WTC11 (cell line): ENCODE measurements around the gene LZTS2. TPM values are rescaled to one million over a fixed set of nuclear protein-coding genes. Genes with fewer than 3 reads are reported as not detected.

Experiments used
- CBFB ChIP-seq: sonication (generic); formaldehyde crosslinking; IDR thresholded peaks from 2 replicates; pipeline ENCODE4 v1.8.1; 2022; ENCODE audit warnings: mild to moderate bottlenecking, low read depth, missing genetic modification reagents
- ESRRA ChIP-seq: sonication (generic); formaldehyde crosslinking; IDR thresholded peaks from 2 replicates; pipeline ENCODE4 v1.8.1; 2022; ENCODE audit warnings: mild to moderate bottlenecking, missing genetic modification reagents, borderline replicate concordance
- GABPB1 ChIP-seq: sonication (generic); formaldehyde crosslinking; IDR thresholded peaks from 2 replicates; pipeline ENCODE4 v1.8.1; 2023; ENCODE audit warnings: mild to moderate bottlenecking, missing genetic modification reagents
- JAZF1 ChIP-seq: fragments of 250-450 bp; sonication (Bioruptor Pico); IDR thresholded peaks from 2 replicates; pipeline ENCODE4 v1.9.0; 2021; ENCODE audit warnings: moderate library complexity, mild to moderate bottlenecking, inconsistent platforms
- MYBL2 ChIP-seq: sonication (generic); formaldehyde crosslinking; IDR thresholded peaks from 2 replicates; pipeline ENCODE4 v1.8.1; 2023; ENCODE audit warnings: mild to moderate bottlenecking, moderate library complexity, missing genetic modification reagents
- NFATC4 ChIP-seq: fragments of 250-450 bp; sonication (Bioruptor Pico); IDR thresholded peaks from 2 replicates; pipeline ENCODE4 v1.9.0; 2021; ENCODE audit warnings: mild to moderate bottlenecking
- NFE2L1 ChIP-seq: sonication (generic); formaldehyde crosslinking; IDR thresholded peaks from 2 replicates; pipeline ENCODE4 v1.8.1; 2023; ENCODE audit warnings: missing genetic modification reagents
- NR1H2 ChIP-seq: sonication (generic); formaldehyde crosslinking; IDR thresholded peaks from 2 replicates; pipeline ENCODE4 v1.9.0; 2021; ENCODE audit warnings: mild to moderate bottlenecking, moderate library complexity, missing genetic modification reagents
- NR2C2 ChIP-seq: sonication (generic); formaldehyde crosslinking; IDR thresholded peaks from 2 replicates; pipeline ENCODE4 v1.8.0; 2022; ENCODE audit warnings: mild to moderate bottlenecking, missing genetic modification reagents
- SMAD3 ChIP-seq: sonication (generic); formaldehyde crosslinking; IDR thresholded peaks from 2 replicates; pipeline ENCODE4 v1.8.0; 2022; ENCODE audit warnings: missing genetic modification reagents, mild to moderate bottlenecking, borderline replicate concordance
- TEAD1 ChIP-seq: sonication (generic); formaldehyde crosslinking; IDR thresholded peaks from 2 replicates; pipeline ENCODE4 v1.8.0; 2022; ENCODE audit warnings: mild to moderate bottlenecking, missing genetic modification reagents
- TEAD4 ChIP-seq: sonication (generic); formaldehyde crosslinking; IDR thresholded peaks from 2 replicates; pipeline ENCODE4 v1.8.0; 2022; ENCODE audit warnings: mild to moderate bottlenecking, missing genetic modification reagents
- TP53 ChIP-seq: sonication (generic); formaldehyde crosslinking; IDR thresholded peaks from 2 replicates; pipeline ENCODE4 v1.8.1; 2023; ENCODE audit warnings: mild to moderate bottlenecking, missing genetic modification reagents
- ZNF232 ChIP-seq: sonication (generic); formaldehyde crosslinking; IDR thresholded peaks from 2 replicates; pipeline ENCODE4 v1.8.0; 2022; ENCODE audit warnings: mild to moderate bottlenecking, missing genetic modification reagents
- ZNF263 ChIP-seq: sonication (generic); formaldehyde crosslinking; IDR thresholded peaks from 2 replicates; pipeline ENCODE4 v1.8.1; 2022; ENCODE audit warnings: low read depth, mild to moderate bottlenecking, moderate library complexity, missing genetic modification reagents
- total RNA-seq: library from RNA; stranded (reverse); gene quantifications from 3 replicates; pipeline ENCODE4 v1.2.3, GENCODE V29; 2021
- TF ChIP-seq, protein P1 (sequence below): sonication (generic); formaldehyde crosslinking; IDR thresholded peaks from 2 replicates; pipeline ENCODE4 v1.8.0; 2023; ENCODE audit warnings: mild to moderate bottlenecking, missing genetic modification reagents
- TF ChIP-seq, protein P2 (sequence below): sonication (generic); formaldehyde crosslinking; IDR thresholded peaks from 2 replicates; pipeline ENCODE4 v1.8.1; 2022; ENCODE audit warnings: missing genetic modification reagents, borderline replicate concordance
- TF ChIP-seq, protein P3 (sequence below): sonication (generic); formaldehyde crosslinking; IDR thresholded peaks from 2 replicates; pipeline ENCODE4 v1.8.1; 2023; ENCODE audit warnings: mild to moderate bottlenecking, missing genetic modification reagents
- TF ChIP-seq, protein P4 (sequence below): sonication (generic); formaldehyde crosslinking; IDR thresholded peaks from 2 replicates; pipeline ENCODE4 v1.8.1; 2023; ENCODE audit warnings: mild to moderate bottlenecking, missing genetic modification reagents, moderate library complexity
- TF ChIP-seq, protein P5 (sequence below): sonication (generic); formaldehyde crosslinking; IDR thresholded peaks from 2 replicates; pipeline ENCODE4 v1.8.1; 2023; ENCODE audit warnings: mild to moderate bottlenecking, missing genetic modification reagents, moderate library complexity
- TF ChIP-seq, protein P6 (sequence below): sonication (generic); formaldehyde crosslinking; IDR thresholded peaks from 2 replicates; pipeline ENCODE4 v1.8.0; 2022; ENCODE audit warnings: mild to moderate bottlenecking, missing genetic modification reagents
- TF ChIP-seq, protein P7 (sequence below): sonication (generic); formaldehyde crosslinking; conservative IDR thresholded peaks from 2 replicates; pipeline ENCODE4 v1.8.1; 2023; ENCODE audit warnings: mild to moderate bottlenecking, low read depth, missing genetic modification reagents, moderate library complexity
- TF ChIP-seq, protein P8 (sequence below): fragments of 250-450 bp; sonication (Bioruptor Pico); IDR thresholded peaks from 2 replicates; pipeline ENCODE4 v1.9.0; 2021; ENCODE audit warnings: moderate library complexity, mild to moderate bottlenecking, inconsistent platforms, borderline replicate concordance
- TF ChIP-seq, protein P9 (sequence below): fragments of 250-450 bp; sonication (Bioruptor Pico); IDR thresholded peaks from 2 replicates; pipeline ENCODE4 v1.9.0; 2021; ENCODE audit warnings: mild to moderate bottlenecking

Gene LZTS2
- total RNA-seq, 1 experiment from 2014 or later = 84.6 TPM

DNA sequence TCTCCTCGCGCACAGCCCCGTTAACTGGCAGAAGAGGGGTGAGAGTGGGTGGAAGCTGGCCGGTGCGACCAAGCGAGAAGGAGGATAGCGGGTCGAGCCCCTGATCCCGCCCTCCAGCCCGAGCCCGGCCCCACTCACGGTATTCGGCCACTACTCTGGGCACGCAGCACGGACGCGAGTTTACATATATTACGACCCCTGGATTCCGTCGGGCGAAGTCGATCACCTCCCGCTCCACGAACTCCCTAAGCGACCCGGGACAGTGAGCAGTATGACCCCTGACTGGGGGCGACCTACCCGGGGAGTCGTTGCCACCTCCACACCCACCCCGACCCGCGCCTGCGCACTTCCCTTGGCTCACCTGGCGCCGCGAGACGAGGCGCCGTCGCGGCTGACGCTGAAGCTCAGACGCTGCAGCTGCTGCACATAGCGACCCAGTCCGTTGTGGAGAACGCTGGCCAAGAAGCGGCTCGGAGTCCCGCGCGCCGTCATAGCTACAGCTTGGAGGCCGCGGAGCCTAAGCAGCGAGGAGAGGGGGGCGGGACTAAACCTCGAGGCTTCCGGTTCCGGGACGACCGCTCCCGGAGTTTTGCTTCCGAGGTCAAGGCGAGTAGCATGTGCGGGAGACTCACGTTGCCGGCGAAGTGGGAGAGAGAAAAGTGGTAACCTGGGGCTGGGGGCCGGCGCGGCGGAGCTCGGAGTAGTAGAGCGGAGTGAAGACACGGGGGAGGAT lies 12.5 kb upstream of the LZTS2 start, which contains the start of the genes MRPL43 and TWNK (continued):
- TF ChIP-seq JAZF1 (CRISPR knock-in tag) (no peak), NFATC4 (CRISPR knock-in tag) (no peak), NR2C2 (CRISPR knock-in tag) (peak; percentile 98), ZNF232 (CRISPR knock-in tag) (peak; percentile 91), ZNF263 (CRISPR knock-in tag) (no peak), NR1H2 (no peak), TEAD1 (CRISPR knock-in tag) (no peak), CBFB (CRISPR knock-in tag) (0 out of 2 replicates have a peak, but pooled peaks have one; percentile 67), TP53 (CRISPR knock-in tag) (0 out of 2 replicates have a peak, but pooled peaks have one; percentile 25), TEAD4 (no peak), MYBL2 (peak; percentile 84), ESRRA (CRISPR knock-in tag) (0 out of 2 replicates have a peak, but pooled peaks have one; percentile 27), NFE2L1 (CRISPR knock-in tag) (peak; percentile 68; the same call in 1 of the 2 replicates), GABPB1 (CRISPR knock-in tag) (peak; percentile 93), SMAD3 (CRISPR knock-in tag) (peak; percentile 83)
- TF ChIP-seq, protein P1, sequence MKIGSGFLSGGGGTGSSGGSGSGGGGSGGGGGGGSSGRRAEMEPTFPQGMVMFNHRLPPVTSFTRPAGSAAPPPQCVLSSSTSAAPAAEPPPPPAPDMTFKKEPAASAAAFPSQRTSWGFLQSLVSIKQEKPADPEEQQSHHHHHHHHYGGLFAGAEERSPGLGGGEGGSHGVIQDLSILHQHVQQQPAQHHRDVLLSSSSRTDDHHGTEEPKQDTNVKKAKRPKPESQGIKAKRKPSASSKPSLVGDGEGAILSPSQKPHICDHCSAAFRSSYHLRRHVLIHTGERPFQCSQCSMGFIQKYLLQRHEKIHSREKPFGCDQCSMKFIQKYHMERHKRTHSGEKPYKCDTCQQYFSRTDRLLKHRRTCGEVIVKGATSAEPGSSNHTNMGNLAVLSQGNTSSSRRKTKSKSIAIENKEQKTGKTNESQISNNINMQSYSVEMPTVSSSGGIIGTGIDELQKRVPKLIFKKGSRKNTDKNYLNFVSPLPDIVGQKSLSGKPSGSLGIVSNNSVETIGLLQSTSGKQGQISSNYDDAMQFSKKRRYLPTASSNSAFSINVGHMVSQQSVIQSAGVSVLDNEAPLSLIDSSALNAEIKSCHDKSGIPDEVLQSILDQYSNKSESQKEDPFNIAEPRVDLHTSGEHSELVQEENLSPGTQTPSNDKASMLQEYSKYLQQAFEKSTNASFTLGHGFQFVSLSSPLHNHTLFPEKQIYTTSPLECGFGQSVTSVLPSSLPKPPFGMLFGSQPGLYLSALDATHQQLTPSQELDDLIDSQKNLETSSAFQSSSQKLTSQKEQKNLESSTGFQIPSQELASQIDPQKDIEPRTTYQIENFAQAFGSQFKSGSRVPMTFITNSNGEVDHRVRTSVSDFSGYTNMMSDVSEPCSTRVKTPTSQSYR (CRISPR knock-in tag) = peak; percentile 66; the same call in 1 of the 2 replicates
- TF ChIP-seq, protein P2, sequence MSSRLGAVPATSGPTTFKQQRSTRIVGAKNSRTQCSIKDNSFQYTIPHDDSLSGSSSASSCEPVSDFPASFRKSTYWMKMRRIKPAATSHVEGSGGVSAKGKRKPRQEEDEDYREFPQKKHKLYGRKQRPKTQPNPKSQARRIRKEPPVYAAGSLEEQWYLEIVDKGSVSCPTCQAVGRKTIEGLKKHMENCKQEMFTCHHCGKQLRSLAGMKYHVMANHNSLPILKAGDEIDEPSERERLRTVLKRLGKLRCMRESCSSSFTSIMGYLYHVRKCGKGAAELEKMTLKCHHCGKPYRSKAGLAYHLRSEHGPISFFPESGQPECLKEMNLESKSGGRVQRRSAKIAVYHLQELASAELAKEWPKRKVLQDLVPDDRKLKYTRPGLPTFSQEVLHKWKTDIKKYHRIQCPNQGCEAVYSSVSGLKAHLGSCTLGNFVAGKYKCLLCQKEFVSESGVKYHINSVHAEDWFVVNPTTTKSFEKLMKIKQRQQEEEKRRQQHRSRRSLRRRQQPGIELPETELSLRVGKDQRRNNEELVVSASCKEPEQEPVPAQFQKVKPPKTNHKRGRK = no peak
- TF ChIP-seq, protein P3, sequence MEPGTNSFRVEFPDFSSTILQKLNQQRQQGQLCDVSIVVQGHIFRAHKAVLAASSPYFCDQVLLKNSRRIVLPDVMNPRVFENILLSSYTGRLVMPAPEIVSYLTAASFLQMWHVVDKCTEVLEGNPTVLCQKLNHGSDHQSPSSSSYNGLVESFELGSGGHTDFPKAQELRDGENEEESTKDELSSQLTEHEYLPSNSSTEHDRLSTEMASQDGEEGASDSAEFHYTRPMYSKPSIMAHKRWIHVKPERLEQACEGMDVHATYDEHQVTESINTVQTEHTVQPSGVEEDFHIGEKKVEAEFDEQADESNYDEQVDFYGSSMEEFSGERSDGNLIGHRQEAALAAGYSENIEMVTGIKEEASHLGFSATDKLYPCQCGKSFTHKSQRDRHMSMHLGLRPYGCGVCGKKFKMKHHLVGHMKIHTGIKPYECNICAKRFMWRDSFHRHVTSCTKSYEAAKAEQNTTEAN (CRISPR knock-in tag) = 0 out of 2 replicates have a peak, but pooled peaks have one; percentile 49
- TF ChIP-seq, protein P4, sequence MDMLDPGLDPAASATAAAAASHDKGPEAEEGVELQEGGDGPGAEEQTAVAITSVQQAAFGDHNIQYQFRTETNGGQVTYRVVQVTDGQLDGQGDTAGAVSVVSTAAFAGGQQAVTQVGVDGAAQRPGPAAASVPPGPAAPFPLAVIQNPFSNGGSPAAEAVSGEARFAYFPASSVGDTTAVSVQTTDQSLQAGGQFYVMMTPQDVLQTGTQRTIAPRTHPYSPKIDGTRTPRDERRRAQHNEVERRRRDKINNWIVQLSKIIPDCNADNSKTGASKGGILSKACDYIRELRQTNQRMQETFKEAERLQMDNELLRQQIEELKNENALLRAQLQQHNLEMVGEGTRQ (CRISPR knock-in tag) = 0 out of 2 replicates have a peak, but pooled peaks have one; percentile 30
- TF ChIP-seq, protein P5, sequence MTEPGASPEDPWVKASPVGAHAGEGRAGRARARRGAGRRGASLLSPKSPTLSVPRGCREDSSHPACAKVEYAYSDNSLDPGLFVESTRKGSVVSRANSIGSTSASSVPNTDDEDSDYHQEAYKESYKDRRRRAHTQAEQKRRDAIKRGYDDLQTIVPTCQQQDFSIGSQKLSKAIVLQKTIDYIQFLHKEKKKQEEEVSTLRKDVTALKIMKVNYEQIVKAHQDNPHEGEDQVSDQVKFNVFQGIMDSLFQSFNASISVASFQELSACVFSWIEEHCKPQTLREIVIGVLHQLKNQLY (CRISPR knock-in tag) = no peak
- TF ChIP-seq, protein P6, sequence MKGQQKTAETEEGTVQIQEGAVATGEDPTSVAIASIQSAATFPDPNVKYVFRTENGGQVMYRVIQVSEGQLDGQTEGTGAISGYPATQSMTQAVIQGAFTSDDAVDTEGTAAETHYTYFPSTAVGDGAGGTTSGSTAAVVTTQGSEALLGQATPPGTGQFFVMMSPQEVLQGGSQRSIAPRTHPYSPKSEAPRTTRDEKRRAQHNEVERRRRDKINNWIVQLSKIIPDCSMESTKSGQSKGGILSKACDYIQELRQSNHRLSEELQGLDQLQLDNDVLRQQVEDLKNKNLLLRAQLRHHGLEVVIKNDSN = no peak; the same call in 1 of the 2 replicates
- TF ChIP-seq, protein P7, sequence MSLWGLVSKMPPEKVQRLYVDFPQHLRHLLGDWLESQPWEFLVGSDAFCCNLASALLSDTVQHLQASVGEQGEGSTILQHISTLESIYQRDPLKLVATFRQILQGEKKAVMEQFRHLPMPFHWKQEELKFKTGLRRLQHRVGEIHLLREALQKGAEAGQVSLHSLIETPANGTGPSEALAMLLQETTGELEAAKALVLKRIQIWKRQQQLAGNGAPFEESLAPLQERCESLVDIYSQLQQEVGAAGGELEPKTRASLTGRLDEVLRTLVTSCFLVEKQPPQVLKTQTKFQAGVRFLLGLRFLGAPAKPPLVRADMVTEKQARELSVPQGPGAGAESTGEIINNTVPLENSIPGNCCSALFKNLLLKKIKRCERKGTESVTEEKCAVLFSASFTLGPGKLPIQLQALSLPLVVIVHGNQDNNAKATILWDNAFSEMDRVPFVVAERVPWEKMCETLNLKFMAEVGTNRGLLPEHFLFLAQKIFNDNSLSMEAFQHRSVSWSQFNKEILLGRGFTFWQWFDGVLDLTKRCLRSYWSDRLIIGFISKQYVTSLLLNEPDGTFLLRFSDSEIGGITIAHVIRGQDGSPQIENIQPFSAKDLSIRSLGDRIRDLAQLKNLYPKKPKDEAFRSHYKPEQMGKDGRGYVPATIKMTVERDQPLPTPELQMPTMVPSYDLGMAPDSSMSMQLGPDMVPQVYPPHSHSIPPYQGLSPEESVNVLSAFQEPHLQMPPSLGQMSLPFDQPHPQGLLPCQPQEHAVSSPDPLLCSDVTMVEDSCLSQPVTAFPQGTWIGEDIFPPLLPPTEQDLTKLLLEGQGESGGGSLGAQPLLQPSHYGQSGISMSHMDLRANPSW (CRISPR knock-in tag) = no peak
- TF ChIP-seq, protein P8, sequence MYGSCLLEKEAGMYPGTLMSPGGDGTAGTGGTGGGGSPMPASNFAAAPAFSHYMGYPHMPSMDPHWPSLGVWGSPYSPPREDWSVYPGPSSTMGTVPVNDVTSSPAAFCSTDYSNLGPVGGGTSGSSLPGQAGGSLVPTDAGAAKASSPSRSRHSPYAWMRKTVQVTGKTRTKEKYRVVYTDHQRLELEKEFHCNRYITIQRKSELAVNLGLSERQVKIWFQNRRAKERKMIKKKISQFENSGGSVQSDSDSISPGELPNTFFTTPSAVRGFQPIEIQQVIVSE (CRISPR knock-in tag) = no peak
- TF ChIP-seq, protein P9, sequence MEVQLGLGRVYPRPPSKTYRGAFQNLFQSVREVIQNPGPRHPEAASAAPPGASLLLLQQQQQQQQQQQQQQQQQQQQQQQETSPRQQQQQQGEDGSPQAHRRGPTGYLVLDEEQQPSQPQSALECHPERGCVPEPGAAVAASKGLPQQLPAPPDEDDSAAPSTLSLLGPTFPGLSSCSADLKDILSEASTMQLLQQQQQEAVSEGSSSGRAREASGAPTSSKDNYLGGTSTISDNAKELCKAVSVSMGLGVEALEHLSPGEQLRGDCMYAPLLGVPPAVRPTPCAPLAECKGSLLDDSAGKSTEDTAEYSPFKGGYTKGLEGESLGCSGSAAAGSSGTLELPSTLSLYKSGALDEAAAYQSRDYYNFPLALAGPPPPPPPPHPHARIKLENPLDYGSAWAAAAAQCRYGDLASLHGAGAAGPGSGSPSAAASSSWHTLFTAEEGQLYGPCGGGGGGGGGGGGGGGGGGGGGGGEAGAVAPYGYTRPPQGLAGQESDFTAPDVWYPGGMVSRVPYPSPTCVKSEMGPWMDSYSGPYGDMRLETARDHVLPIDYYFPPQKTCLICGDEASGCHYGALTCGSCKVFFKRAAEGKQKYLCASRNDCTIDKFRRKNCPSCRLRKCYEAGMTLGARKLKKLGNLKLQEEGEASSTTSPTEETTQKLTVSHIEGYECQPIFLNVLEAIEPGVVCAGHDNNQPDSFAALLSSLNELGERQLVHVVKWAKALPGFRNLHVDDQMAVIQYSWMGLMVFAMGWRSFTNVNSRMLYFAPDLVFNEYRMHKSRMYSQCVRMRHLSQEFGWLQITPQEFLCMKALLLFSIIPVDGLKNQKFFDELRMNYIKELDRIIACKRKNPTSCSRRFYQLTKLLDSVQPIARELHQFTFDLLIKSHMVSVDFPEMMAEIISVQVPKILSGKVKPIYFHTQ (CRISPR knock-in tag) = no peak
